Measurements from ENCODE around the gene JAK1.
"Not testable (repeated sequence)": the region's sequence is repeated elsewhere in the genome, so short reads cannot be mapped to it uniquely, and the experiment has no call there.

JAK1 gene

GRCh38 chr1:64950284-64950809 lies 16.0 kb downstream of the JAK1 start:
- no peak for DNase-seq (ENCODE audit: low read depth, low spot score)

GRCh38 chr1:64948905-64949833 lies 17.2 kb downstream of the JAK1 start:
- DNase-seq (ENCODE audit: low read depth, low spot score) = no peak

- DNase-seq (ENCODE audit: low read depth, low spot score) = no peak
These were observed 18.1 kb downstream of the JAK1 start for GRCh38 chr1:64948216-64948615.

- no peak for DNase-seq (ENCODE audit: low read depth, low spot score)
These were observed 19.4 kb downstream of the JAK1 start for GRCh38 chr1:64946916-64947315.

- no peak for DNase-seq (ENCODE audit: low read depth, low spot score)
These were observed 21.4 kb downstream of the JAK1 start for GRCh38 chr1:64944913-64945312.

GRCh38 chr1:64942675-64943074 lies 23.7 kb downstream of the JAK1 start:
- no peak for DNase-seq (ENCODE audit: low read depth, low spot score)

- DNase-seq (ENCODE audit: low read depth, low spot score) = no peak
These were observed 24.2 kb downstream of the JAK1 start for GRCh38 chr1:64942118-64942517.

- no peak for DNase-seq (ENCODE audit: low read depth, low spot score)
These were observed 24.8 kb downstream of the JAK1 start for GRCh38 chr1:64941461-64942117.

GRCh38 chr1:64940025-64940424 lies 26.3 kb downstream of the JAK1 start:
- no peak for DNase-seq (ENCODE audit: low read depth, low spot score)

GRCh38 chr1:64938991-64939390 lies 27.4 kb downstream of the JAK1 start:
- DNase-seq (ENCODE audit: low read depth, low spot score) = no peak

- DNase-seq (ENCODE audit: low read depth, low spot score) = no peak
These were observed 29.4 kb downstream of the JAK1 start for GRCh38 chr1:64936956-64937355.

GRCh38 chr1:64935551-64936155 lies 30.7 kb downstream of the JAK1 start:
- no peak for DNase-seq (ENCODE audit: low read depth, low spot score)

- no peak for DNase-seq (ENCODE audit: low read depth, low spot score)
These were observed 31.5 kb downstream of the JAK1 start for GRCh38 chr1:64934878-64935275.

- DNase-seq (ENCODE audit: low read depth, low spot score) = peak; percentile 61
These were observed 32.1 kb downstream of the JAK1 start for GRCh38 chr1:64934115-64934877.

GRCh38 chr1:64933296-64934070 lies 32.9 kb downstream of the JAK1 start:
- DNase-seq (ENCODE audit: low read depth, low spot score) = peak; percentile 91

GRCh38 chr1:64932962-64933295 lies 33.4 kb downstream of the JAK1 start:
- no peak for DNase-seq (ENCODE audit: low read depth, low spot score)

GRCh38 chr1:64930640-64931039 lies 35.7 kb downstream of the JAK1 start:
- DNase-seq (ENCODE audit: low read depth, low spot score) = not testable (repeated sequence)

GRCh38 chr1:64929221-64929620 lies 37.1 kb downstream of the JAK1 start:
- no peak for DNase-seq (ENCODE audit: low read depth, low spot score)

GRCh38 chr1:64928325-64928724 lies 38.0 kb downstream of the JAK1 start:
- DNase-seq (ENCODE audit: low read depth, low spot score) = no peak

GRCh38 chr1:64925594-64925993 lies 40.8 kb downstream of the JAK1 start:
- no peak for DNase-seq (ENCODE audit: low read depth, low spot score)

GRCh38 chr1:64923294-64923718 lies 43.0 kb downstream of the JAK1 start:
- peak; percentile 69 for DNase-seq (ENCODE audit: low read depth, low spot score)
